ENCODE data around the gene PTCD1.
"Not testable (repeated sequence)": the region's sequence is repeated elsewhere in the genome, so short reads cannot be mapped to it uniquely, and the experiment has no call there.

PTCD1 gene

GRCh38 chr7:99447943-99448342 is 9.3 kb upstream of the PTCD1 start:
- DNase-seq: no peak

- DNase-seq: no peak
Observed at GRCh38 chr7:99446096-99446495, 7.5 kb upstream of the PTCD1 start.

- no peak for DNase-seq
Observed at GRCh38 chr7:99440195-99440594, 1.6 kb upstream of the PTCD1 start.

GRCh38 chr7:99437946-99438572 is 539 bp downstream of the PTCD1 start:
- no peak for DNase-seq

- DNase-seq: no peak
Observed at GRCh38 chr7:99433158-99433557, 5.4 kb downstream of the PTCD1 start.

GRCh38 chr7:99431756-99432540 is 6.7 kb downstream of the PTCD1 start:
- not testable (repeated sequence) for DNase-seq

GRCh38 chr7:99429756-99430155 is 8.8 kb downstream of the PTCD1 start:
- DNase-seq: no peak

- no peak for DNase-seq
Observed at GRCh38 chr7:99428972-99429566, 9.5 kb downstream of the PTCD1 start.

GRCh38 chr7:99424932-99425730 is 13.5 kb downstream of the PTCD1 start:
- DNase-seq: no peak

GRCh38 chr7:99422625-99423024 is 16.0 kb downstream of the PTCD1 start:
- DNase-seq: no peak

GRCh38 chr7:99422186-99422585 is 16.4 kb downstream of the PTCD1 start:
- DNase-seq: no peak

GRCh38 chr7:99420986-99421385 is 17.6 kb downstream of the PTCD1 start:
- DNase-seq: no peak

- no peak for DNase-seq
Observed at GRCh38 chr7:99420213-99420612, 18.4 kb downstream of the PTCD1 start.

GRCh38 chr7:99419323-99420021 is 19.1 kb downstream of the PTCD1 start:
- no peak for DNase-seq

- DNase-seq: no peak
Observed at GRCh38 chr7:99418260-99418659, 20.3 kb downstream of the PTCD1 start.

- DNase-seq: not testable (repeated sequence)
Observed at GRCh38 chr7:99415513-99416127, 23.0 kb downstream of the PTCD1 start.

- DNase-seq: no peak
Observed at GRCh38 chr7:99410635-99411034, 28.0 kb downstream of the PTCD1 start.

GRCh38 chr7:99409806-99410205 is 28.8 kb downstream of the PTCD1 start:
- DNase-seq: no peak

GRCh38 chr7:99409192-99409572 is 29.4 kb downstream of the PTCD1 start:
- no peak for DNase-seq

- DNase-seq: peak; percentile 93
Observed at GRCh38 chr7:99408379-99409191, 30.0 kb downstream of the PTCD1 start, which contains the start of the genes BUD31 and PDAP1. Gene BUD31, plus strand, starts transcription at chr7:99408969. Its CDS starts 2,124 bp downstream, at chr7:99411093. Gene PDAP1, minus strand, starts transcription at chr7:99408597. Its CDS starts 49 bp downstream, at chr7:99408548.

- no peak for DNase-seq
Observed at GRCh38 chr7:99407872-99408378, 30.7 kb downstream of the PTCD1 start.
